ENCODE results near the gene OR5D18.

DNA sequence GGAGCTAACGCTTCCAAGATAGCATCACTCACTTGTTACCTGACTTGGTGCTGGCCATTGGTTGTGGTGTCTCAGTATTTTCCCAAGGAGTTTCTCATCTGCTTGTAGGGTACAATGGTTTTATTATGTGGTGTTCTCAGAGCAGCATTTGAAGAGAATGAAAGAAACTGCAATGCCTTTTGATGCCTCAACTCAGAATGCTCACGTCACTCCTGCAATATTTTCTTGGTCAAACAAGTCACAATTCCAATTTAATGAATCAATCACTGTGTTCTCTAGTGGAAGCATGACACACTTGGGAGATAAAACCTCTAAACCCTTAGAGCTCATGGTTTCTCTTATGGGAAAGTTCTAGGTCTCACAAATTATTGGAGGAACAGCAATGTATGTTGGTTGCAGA is 26.1 kb upstream of the OR5D18 start:
- TF ChIP-seq, protein P1, sequence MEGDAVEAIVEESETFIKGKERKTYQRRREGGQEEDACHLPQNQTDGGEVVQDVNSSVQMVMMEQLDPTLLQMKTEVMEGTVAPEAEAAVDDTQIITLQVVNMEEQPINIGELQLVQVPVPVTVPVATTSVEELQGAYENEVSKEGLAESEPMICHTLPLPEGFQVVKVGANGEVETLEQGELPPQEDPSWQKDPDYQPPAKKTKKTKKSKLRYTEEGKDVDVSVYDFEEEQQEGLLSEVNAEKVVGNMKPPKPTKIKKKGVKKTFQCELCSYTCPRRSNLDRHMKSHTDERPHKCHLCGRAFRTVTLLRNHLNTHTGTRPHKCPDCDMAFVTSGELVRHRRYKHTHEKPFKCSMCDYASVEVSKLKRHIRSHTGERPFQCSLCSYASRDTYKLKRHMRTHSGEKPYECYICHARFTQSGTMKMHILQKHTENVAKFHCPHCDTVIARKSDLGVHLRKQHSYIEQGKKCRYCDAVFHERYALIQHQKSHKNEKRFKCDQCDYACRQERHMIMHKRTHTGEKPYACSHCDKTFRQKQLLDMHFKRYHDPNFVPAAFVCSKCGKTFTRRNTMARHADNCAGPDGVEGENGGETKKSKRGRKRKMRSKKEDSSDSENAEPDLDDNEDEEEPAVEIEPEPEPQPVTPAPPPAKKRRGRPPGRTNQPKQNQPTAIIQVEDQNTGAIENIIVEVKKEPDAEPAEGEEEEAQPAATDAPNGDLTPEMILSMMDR (IDR thresholded peaks at IDR 0.05): no peak
- TF ChIP-seq POLR2A (IDR thresholded peaks at IDR 0.05): no peak
